Body of pancreas (tissue), 4 donors: ENCODE measurements around the gene ZSCAN18. TPM values are rescaled to one million over a fixed set of nuclear protein-coding genes. Genes with fewer than 3 reads are reported as not detected.
"Not testable (repeated sequence)": the region's sequence is repeated elsewhere in the genome, so short reads cannot be mapped to it uniquely, and the experiment has no call there.

Experiments used
- ATAC-seq: fragments of 150-250 bp; one replicate; pipeline ENCODE4 v1.9.1; 2016
- DNase-seq, 4 donors: peaks; one replicate each; pipeline ENCODE4 v3.0.0-alpha.2; 2019
- H3K27ac ChIP-seq, 4 donors: fragments of 200-600 bp; sonication (generic); 1 replicate in 3 of 4; 2 replicates in 1 of 4; pipeline versions ENCODE4 v1.5.1 to v1.6.1; 2016 to 2019; ENCODE audit warnings: mild to moderate bottlenecking in 1 of 4, mixed read lengths in 1 of 4, moderate library complexity in 1 of 4
- H3K27me3 ChIP-seq, 2 donors: fragments of 200-600 bp; sonication (generic); one replicate each; pipeline ENCODE4 v1.6.0; 2016; ENCODE audit warnings: mild to moderate bottlenecking in 1 of 2
- H3K36me3 ChIP-seq, 2 donors: fragments of 200-600 bp; sonication (generic); replicated peaks in 1 of 2; 2 replicates each; pipeline ENCODE4 v1.5.1; 2016; ENCODE audit warnings: low read depth in 2 of 2; ENCODE audit not compliant: insufficient read depth in 1 of 2
- H3K4me1 ChIP-seq: fragments of 200-600 bp; sonication (generic); one replicate; pipeline ENCODE4 v1.6.0; 2016
- H3K4me3 ChIP-seq, 2 donors: fragments of 200-600 bp; sonication (generic); 1 replicate in 1 of 2; 2 replicates in 1 of 2; pipeline ENCODE4 v1.5.1; 2016 to 2019
- H3K9me3 ChIP-seq, 3 donors: fragments of 200-600 bp; sonication (generic); 1 replicate in 2 of 3; 2 replicates in 1 of 3; pipeline ENCODE4 v1.5.1; 2016
- POLR2A ChIP-seq, 3 donors: fragments of 450-650 bp; IDR thresholded peaks; one replicate each; pipeline ENCODE4 v1.6.1; 2016; ENCODE audit warnings: antibody characterized with exemption in 3 of 3, mild to moderate bottlenecking in 2 of 3
- WGBS, 2 donors: methylation state at CpG; one replicate each; pipeline ENCODE4 v1.1.5; 2017; 5-methylcytosine and 5-hydroxymethylcytosine counted together
- intact Hi-C: fragments of 100-400 bp; cut with DNase I; formaldehyde crosslinking; loops from one replicate; pipeline ENCODE4 v1.15.1; 2023
- total RNA-seq, 2 donors: library from RNA; depleted of rRNA; stranded (reverse); fragments of >200 nt; gene quantifications; one replicate each; pipeline ENCODE4 v1.1.0, GENCODE V29; 2016
- TF ChIP-seq, protein P1 (sequence below), 7 experiments: fragments of 450-650 bp in 4 of 7; fragments of 200-600 bp in 3 of 7; sonication (generic) in 3 of 7; IDR thresholded peaks; one replicate each; pipeline ENCODE4 v1.5.1; 2016 to 2019; ENCODE audit warnings: antibody characterized with exemption in 7 of 7

ZSCAN18 gene, protein sequence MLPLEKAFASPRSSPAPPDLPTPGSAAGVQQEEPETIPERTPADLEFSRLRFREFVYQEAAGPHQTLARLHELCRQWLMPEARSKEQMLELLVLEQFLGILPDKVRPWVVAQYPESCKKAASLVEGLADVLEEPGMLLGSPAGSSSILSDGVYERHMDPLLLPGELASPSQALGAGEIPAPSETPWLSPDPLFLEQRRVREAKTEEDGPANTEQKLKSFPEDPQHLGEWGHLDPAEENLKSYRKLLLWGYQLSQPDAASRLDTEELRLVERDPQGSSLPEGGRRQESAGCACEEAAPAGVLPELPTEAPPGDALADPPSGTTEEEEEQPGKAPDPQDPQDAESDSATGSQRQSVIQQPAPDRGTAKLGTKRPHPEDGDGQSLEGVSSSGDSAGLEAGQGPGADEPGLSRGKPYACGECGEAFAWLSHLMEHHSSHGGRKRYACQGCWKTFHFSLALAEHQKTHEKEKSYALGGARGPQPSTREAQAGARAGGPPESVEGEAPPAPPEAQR
- total RNA-seq = 10 to 100 TPM; 37.4 to 43.2 TPM

DNA sequence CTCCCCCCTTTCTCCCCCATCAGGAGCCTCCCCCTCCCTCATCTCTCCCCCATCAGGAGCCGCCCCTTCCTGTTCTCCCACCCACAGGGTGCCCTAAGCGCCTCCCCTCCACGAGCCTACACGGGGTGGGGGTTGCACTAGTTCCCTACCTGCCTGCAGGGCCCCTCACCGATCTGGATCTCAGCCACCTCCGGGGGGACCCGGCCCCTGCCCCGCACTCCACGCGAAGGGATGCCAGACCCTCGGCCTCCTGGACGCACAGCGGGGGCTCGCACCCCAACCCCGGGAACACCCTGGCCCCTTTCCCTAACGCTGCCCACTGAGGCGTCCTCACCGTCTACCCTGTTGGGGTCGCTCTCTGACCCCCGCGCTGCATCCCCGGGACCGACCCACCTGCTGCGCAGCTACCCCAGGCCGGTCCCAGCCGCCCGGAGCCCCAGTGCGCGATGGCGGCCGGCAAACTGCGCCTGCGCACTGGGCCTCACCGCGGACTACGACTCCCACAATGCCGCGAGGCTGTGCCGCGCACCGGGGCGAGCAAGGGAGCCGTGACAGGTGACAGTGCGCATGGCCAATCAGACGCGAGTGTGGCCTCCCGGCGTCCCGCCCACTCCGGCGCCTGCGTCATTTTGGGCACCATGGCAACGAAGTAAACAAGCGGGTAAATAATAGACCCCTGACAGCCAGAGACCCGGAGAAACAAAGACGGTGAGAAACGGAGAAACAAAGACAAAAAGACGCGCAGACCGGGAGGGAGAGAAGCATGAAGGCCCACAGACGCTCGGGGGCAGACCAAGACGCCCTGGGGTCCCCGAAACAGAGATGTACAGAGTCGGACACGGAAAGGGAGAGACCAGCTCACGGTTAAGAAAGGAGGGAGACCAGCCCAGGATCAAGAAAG, at the start of gene ZSCAN18:
Gene ZSCAN18, minus strand, starts transcription at position 451 of the 901 bp plus-strand sequence. CDS start 7,964 bp downstream, outside the sequence.
- Histone ChIP-seq H3K4me3 (peak within 1 kb of the TSS; percentile 66 to 88), H3K4me1 (peaks cover 13% of the 10 kb centered on the region), H3K9me3 (no peaks in the 10 kb centered on the region), H3K27me3 (no peaks in the 10 kb centered on the region), H3K36me3 (no peaks in the 10 kb centered on the region), H3K27ac (peak within 1 kb of the TSS; percentile 55 to 96 (median 89))
- peak; percentile 98 for DNase-seq
- peak; percentile 47 to 80 (median 78) for TF ChIP-seq POLR2A (IDR thresholded peaks at IDR 0.05)
- TF ChIP-seq, protein P1, sequence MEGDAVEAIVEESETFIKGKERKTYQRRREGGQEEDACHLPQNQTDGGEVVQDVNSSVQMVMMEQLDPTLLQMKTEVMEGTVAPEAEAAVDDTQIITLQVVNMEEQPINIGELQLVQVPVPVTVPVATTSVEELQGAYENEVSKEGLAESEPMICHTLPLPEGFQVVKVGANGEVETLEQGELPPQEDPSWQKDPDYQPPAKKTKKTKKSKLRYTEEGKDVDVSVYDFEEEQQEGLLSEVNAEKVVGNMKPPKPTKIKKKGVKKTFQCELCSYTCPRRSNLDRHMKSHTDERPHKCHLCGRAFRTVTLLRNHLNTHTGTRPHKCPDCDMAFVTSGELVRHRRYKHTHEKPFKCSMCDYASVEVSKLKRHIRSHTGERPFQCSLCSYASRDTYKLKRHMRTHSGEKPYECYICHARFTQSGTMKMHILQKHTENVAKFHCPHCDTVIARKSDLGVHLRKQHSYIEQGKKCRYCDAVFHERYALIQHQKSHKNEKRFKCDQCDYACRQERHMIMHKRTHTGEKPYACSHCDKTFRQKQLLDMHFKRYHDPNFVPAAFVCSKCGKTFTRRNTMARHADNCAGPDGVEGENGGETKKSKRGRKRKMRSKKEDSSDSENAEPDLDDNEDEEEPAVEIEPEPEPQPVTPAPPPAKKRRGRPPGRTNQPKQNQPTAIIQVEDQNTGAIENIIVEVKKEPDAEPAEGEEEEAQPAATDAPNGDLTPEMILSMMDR (IDR thresholded peaks at IDR 0.05) = no peak
- intact Hi-C loops = no loop called here
- 1% methylated on average over 41 to 66 of the region's 67 CpGs for WGBS, 2 donors
- peak; percentile 100 for ATAC-seq

DNA sequence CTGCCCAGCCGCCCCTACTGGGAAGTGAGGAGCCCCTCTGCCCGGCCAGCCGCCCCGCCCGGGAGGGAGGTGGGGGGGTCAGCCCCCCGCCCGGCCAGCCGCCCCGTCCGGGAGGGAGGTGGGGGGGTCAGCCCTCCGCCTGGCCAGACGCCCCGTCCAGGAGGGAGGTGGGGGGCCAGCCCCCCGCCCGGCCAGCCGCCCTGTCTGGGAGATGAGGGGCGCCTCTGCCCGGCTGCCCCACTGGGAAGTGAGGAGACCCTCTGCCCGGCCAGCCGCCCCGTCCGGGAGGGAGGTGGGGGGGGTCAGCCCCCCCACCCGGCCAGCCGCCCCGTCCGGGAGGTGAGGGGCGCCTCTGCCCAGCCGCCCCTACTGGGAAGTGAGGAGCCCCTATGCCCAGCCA, 49.4 kb upstream of the ZSCAN18 start:
- H3K36me3 ChIP-seq, H3K27ac ChIP-seq, H3K27me3 ChIP-seq, DNase-seq, H3K4me3 ChIP-seq, ATAC-seq, intact Hi-C loops, H3K4me1 ChIP-seq: not testable (repeated sequence)
- H3K9me3 ChIP-seq = peaks cover 0 to 28% (median 0%) of the 10 kb centered on the region in 3 donors
- 89 to 100% methylated on average over 1 to 7 of the region's 28 CpGs for WGBS, 2 donors

DNA sequence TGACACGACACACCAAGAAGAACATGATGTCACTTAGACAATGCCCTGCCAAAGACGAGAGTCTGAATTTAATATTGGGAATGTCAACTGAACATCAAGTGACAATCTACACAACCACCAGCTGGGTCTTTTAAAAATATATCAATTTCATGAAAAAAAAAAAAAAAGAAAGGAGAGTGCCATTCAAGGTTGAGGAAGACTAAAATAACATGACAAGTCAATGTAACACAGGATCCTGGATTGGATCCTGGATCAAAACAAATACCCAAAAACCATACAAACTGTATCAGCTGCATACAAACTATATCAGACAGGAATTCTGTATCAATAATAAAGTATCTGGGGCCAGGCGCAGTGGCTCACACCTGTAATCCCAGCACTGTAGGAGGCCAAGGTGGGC, 47.8 kb upstream of the ZSCAN18 start:
- intact Hi-C loops = no loop called here
- no peak overlapping the region for H3K27ac ChIP-seq
- 91 to 97% methylated on average over 3 of the region's 3 CpGs for WGBS, 2 donors
- H3K27me3 ChIP-seq = no peaks in the 10 kb centered on the region
- H3K4me1 ChIP-seq = peaks cover 4% of the 10 kb centered on the region
- peaks cover 0 to 36% (median 5%) of the 10 kb centered on the region in 3 donors for H3K9me3 ChIP-seq
- H3K36me3 ChIP-seq = peaks cover 8 to 20% of the 10 kb centered on the region in 2 donors
- no peak for ATAC-seq
- no peak overlapping the region for H3K4me3 ChIP-seq
- DNase-seq = no peak
- TF ChIP-seq POLR2A (IDR thresholded peaks at IDR 0.05) = no peak

DNA sequence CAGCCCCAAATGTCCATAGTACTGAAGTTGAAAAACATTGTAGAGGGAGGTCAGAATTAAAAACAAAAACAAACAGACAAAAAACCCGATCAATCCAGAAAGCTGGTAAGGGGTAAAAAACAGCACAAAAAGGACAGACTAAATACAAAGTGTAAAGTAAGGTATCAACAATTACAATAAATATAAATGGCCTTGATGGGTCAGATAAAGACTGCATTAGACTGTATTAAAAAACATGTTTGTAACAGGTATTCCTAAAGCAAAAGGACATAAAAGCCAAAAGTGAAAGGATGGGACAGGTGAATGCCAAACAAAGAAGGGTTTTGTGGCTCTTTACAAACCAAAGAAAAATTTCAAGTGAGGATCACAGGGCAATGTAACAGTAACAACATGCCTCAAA, 36.2 kb upstream of the ZSCAN18 start:
- H3K27ac ChIP-seq = no peak overlapping the region
- intact Hi-C loops = no loop called here
- WGBS, 2 donors = 100% methylated on average over 1 of the region's 1 CpG

DNA sequence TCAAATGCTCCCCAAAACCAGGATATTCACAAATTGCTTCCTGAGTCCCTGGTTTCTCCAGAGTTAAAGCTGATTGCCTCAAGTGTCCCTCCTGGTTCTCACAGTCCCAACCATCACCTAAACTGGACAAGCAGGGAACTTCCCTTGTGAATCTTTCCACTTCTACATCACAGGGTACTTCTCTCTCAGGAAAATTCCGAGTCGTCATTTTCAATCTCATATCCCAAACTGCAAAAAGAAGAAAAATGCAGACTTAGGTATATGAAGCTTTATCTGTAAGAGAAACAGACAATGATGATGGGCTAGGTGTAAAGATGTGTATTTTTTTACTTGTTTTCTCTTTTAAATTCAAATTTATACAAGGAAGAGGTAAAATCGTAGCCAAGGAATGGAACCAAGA, 31.3 kb upstream of the ZSCAN18 start:
- peaks cover 12 to 33% of the 10 kb centered on the region in 2 donors for H3K36me3 ChIP-seq
- intact Hi-C loops = no loop called here
- TF ChIP-seq, protein P1 (IDR thresholded peaks at IDR 0.05) = no peak
- TF ChIP-seq POLR2A (IDR thresholded peaks at IDR 0.05) = no peak

More for the DNA sequence above, 36.2 kb upstream of the ZSCAN18 start:
- no peak for ATAC-seq
- peaks cover 11 to 30% of the 10 kb centered on the region in 2 donors for H3K36me3 ChIP-seq
- H3K4me1 ChIP-seq = no peaks in the 10 kb centered on the region
- no peak overlapping the region for H3K4me3 ChIP-seq
- H3K9me3 ChIP-seq = peaks cover 0 to 82% (median 0%) of the 10 kb centered on the region in 3 donors
- DNase-seq = no peak
- TF ChIP-seq, protein P1 (IDR thresholded peaks at IDR 0.05) = no peak
- TF ChIP-seq POLR2A (IDR thresholded peaks at IDR 0.05) = no peak
- no peaks in the 10 kb centered on the region for H3K27me3 ChIP-seq

More for the DNA sequence above, 31.3 kb upstream of the ZSCAN18 start:
- no peaks in the 10 kb centered on the region for H3K4me1 ChIP-seq
- WGBS, 2 donors = 96 to 99% methylated on average over 3 of the region's 3 CpGs
- DNase-seq (no peak), ATAC-seq (no peak)
- H3K4me3 ChIP-seq = no peak overlapping the region
- no peak overlapping the region for H3K27ac ChIP-seq
- H3K9me3 ChIP-seq = peaks cover 0 to 100% (median 2%) of the 10 kb centered on the region in 3 donors
- no peaks in the 10 kb centered on the region for H3K27me3 ChIP-seq
